Left ventricle myocardium inferior (tissue), 1 donor: ENCODE results near the gene AMN. TPM values are rescaled to one million over a fixed set of nuclear protein-coding genes. Genes with fewer than 3 reads are reported as not detected.

ENCODE experiments used
- DNase-seq: peaks from one replicate; pipeline ENCODE4 v3.0.0-alpha.2; 2020
- H3K27ac ChIP-seq: fragments of 200-600 bp; replicated peaks from 2 replicates; pipeline ENCODE4 v1.8.0; 2021
- H3K27me3 ChIP-seq: fragments of 200-600 bp; 2 replicates; pipeline ENCODE4 v1.8.0; 2021; ENCODE audit warnings: low read depth
- H3K36me3 ChIP-seq: fragments of 200-600 bp; 2 replicates; pipeline ENCODE4 v1.8.0; 2021
- H3K4me1 ChIP-seq: fragments of 200-600 bp; 2 replicates; pipeline ENCODE4 v1.8.0; 2021
- H3K4me3 ChIP-seq: fragments of 200-600 bp; 2 replicates; pipeline ENCODE4 v1.8.0; 2021; ENCODE audit warnings: mild to moderate bottlenecking, moderate library complexity
- H3K9me3 ChIP-seq: fragments of 200-600 bp; replicated peaks from 2 replicates; pipeline ENCODE4 v1.8.0; 2021
- CTCF ChIP-seq: fragments of 200-600 bp; IDR thresholded peaks from 2 replicates; pipeline ENCODE4 v1.8.0; 2021; ENCODE audit warnings: antibody characterized with exemption, mild to moderate bottlenecking, borderline replicate concordance
- intact Hi-C: fragments of 100-400 bp; cut with micrococcal nuclease; formaldehyde crosslinking; loops from one replicate; pipeline ENCODE4 v1.11.0; 2022
- total RNA-seq: library from RNA; stranded (reverse); fragmentation: NEBNext Ultra II Directional; extraction: Animal tissue kit (Norgen Biotek cat#: 25700); gene quantifications from one replicate; pipeline ENCODE4 v1.2.1, GENCODE V29; 2021
- donor health status: DM: no; HTN: yes; CAD: no; lungs with severe emphysema.

The AMN gene
- total RNA-seq, 1 donor from 2014 or later = not detected

- Histone ChIP-seq H3K27ac (no peak overlapping the region), H3K4me1 (peaks cover 12% of the 10 kb centered on the region)
- no peak for DNase-seq
These were observed 16.9 kb downstream of the AMN start for GRCh38 chr14:102939329-102939728.

GRCh38 chr14:102939820-102940561 lies 17.5 kb downstream of the AMN start:
- Histone ChIP-seq H3K4me1 (peaks cover 12% of the 10 kb centered on the region), H3K27ac (no peak overlapping the region), H3K9me3 (no peaks in the 10 kb centered on the region), H3K36me3 (peaks cover 100% of the 10 kb centered on the region), H3K27me3 (no peaks in the 10 kb centered on the region), H3K4me3 (no peak overlapping the region)
- no peak for DNase-seq
- intact Hi-C loops = no loop called here
- TF ChIP-seq CTCF = no peak

More at GRCh38 chr14:102939329-102939728, 16.9 kb downstream of the AMN start:
- Histone ChIP-seq H3K9me3 (no peaks in the 10 kb centered on the region), H3K36me3 (peaks cover 96% of the 10 kb centered on the region), H3K4me3 (no peak overlapping the region), H3K27me3 (no peaks in the 10 kb centered on the region)
- TF ChIP-seq CTCF = no peak
- intact Hi-C loops = no loop called here

- intact Hi-C loops = no loop called here
- peaks cover 100% of the 10 kb centered on the region for H3K36me3 ChIP-seq
- no peak for TF ChIP-seq CTCF
- no peak overlapping the region for H3K4me3 ChIP-seq
- DNase-seq = no peak
- H3K27me3 ChIP-seq = no peaks in the 10 kb centered on the region
- H3K9me3 ChIP-seq = no peaks in the 10 kb centered on the region
- H3K27ac ChIP-seq = no peak overlapping the region
- H3K4me1 ChIP-seq = peaks cover 12% of the 10 kb centered on the region
These were observed 18.4 kb downstream of the AMN start for GRCh38 chr14:102940729-102941362.

GRCh38 chr14:102941419-102942011 lies 19.1 kb downstream of the AMN start:
- intact Hi-C loops = no loop called here
- Histone ChIP-seq H3K27me3 (no peaks in the 10 kb centered on the region), H3K27ac (no peak overlapping the region), H3K4me3 (no peak overlapping the region), H3K9me3 (no peaks in the 10 kb centered on the region), H3K36me3 (peaks cover 100% of the 10 kb centered on the region), H3K4me1 (peaks cover 12% of the 10 kb centered on the region)
- no peak for TF ChIP-seq CTCF
- DNase-seq = no peak

- H3K9me3 ChIP-seq = no peaks in the 10 kb centered on the region
- no peaks in the 10 kb centered on the region for H3K27me3 ChIP-seq
- H3K4me1 ChIP-seq = peaks cover 12% of the 10 kb centered on the region
- no peak for DNase-seq
- H3K4me3 ChIP-seq = no peak overlapping the region
- H3K27ac ChIP-seq = no peak overlapping the region
- H3K36me3 ChIP-seq = peaks cover 100% of the 10 kb centered on the region
- intact Hi-C loops = no loop called here
- TF ChIP-seq CTCF = no peak
These were observed 19.6 kb downstream of the AMN start for GRCh38 chr14:102942069-102942468.
